Femur (tissue), 1 donor: Measurements from ENCODE around the gene SPATA32.
A peak's percentile ranks its signal among the peaks of the same experiment; 100 is the strongest.

Source experiments
- DNase-seq: peaks from one replicate; pipeline ENCODE4 v3.0.0-alpha.2; 2017

Gene SPATA32

GRCh38 chr17:45246338-45246737 is 15.6 kb downstream of the SPATA32 start:
- DNase-seq: no peak

GRCh38 chr17:45244725-45245656 is 16.9 kb downstream of the SPATA32 start:
- DNase-seq: no peak

- no peak for DNase-seq
Observed at GRCh38 chr17:45243750-45244149, 18.1 kb downstream of the SPATA32 start.

GRCh38 chr17:45242029-45242414 is 19.9 kb downstream of the SPATA32 start:
- no peak for DNase-seq

- no peak for DNase-seq
Observed at GRCh38 chr17:45241328-45242028, 20.4 kb downstream of the SPATA32 start.

- no peak for DNase-seq
Observed at GRCh38 chr17:45240905-45241327, 21.0 kb downstream of the SPATA32 start.

- DNase-seq: no peak
Observed at GRCh38 chr17:45238155-45238774, 23.6 kb downstream of the SPATA32 start.

- DNase-seq: no peak
Observed at GRCh38 chr17:45237686-45238085, 24.2 kb downstream of the SPATA32 start.

GRCh38 chr17:45236282-45236606 is 25.6 kb downstream of the SPATA32 start:
- no peak for DNase-seq

- DNase-seq: peak; percentile 72
Observed at GRCh38 chr17:45235416-45236281, 26.2 kb downstream of the SPATA32 start.

GRCh38 chr17:45234641-45235415 is 27.1 kb downstream of the SPATA32 start:
- no peak for DNase-seq

GRCh38 chr17:45233423-45233924 is 28.4 kb downstream of the SPATA32 start:
- no peak for DNase-seq

- DNase-seq: no peak
Observed at GRCh38 chr17:45232514-45233422, 29.1 kb downstream of the SPATA32 start.

GRCh38 chr17:45231481-45232116 is 30.3 kb downstream of the SPATA32 start:
- no peak for DNase-seq

GRCh38 chr17:45230787-45231480 is 31.0 kb downstream of the SPATA32 start:
- no peak for DNase-seq

- no peak for DNase-seq
Observed at GRCh38 chr17:45230410-45230786, 31.5 kb downstream of the SPATA32 start.

GRCh38 chr17:45229681-45230409 is 32.0 kb downstream of the SPATA32 start:
- DNase-seq: no peak

GRCh38 chr17:45228763-45229539 is 32.9 kb downstream of the SPATA32 start:
- peak; percentile 86 for DNase-seq
